ENCODE results near the gene DNAJC27.

The DNAJC27 gene

GRCh38 chr2:24926220-24926601 lies 45.5 kb downstream of the DNAJC27 start:
- no peaks in the 10 kb centered on the region for H3K36me3 ChIP-seq

GRCh38 chr2:24925815-24926214 lies 45.9 kb downstream of the DNAJC27 start:
- TF ChIP-seq CTCF (IDR thresholded peaks at IDR 0.05), result no peak
- Histone ChIP-seq H3K9me3 (no peaks in the 10 kb centered on the region), H3K4me3 (ENCODE audit: low read depth in 1 of 2, low read length in 1 of 2) (no peak overlapping the region)

More at GRCh38 chr2:24926220-24926601, 45.5 kb downstream of the DNAJC27 start:
- Histone ChIP-seq H3K4me3 (ENCODE audit: low read depth in 1 of 2, low read length in 1 of 2) (peak overlapping the region in 1 of 2 experiments; percentile 30), H3K9me3 (no peaks in the 10 kb centered on the region), H3K27me3 (peaks cover 46% of the 10 kb centered on the region), H3K4me1 (ENCODE audit: control insufficient read depth in 1 of 2, insufficient read depth in 1 of 2, low read depth in 1 of 2, low read length in 1 of 2) (peaks cover 12 to 13% of the 10 kb centered on the region in 2 experiments), H3K27ac (no peak overlapping the region)
- no peak for TF ChIP-seq CTCF (IDR thresholded peaks at IDR 0.05)

GRCh38 chr2:24924732-24925131 lies 47.0 kb downstream of the DNAJC27 start:
- Histone ChIP-seq H3K9me3 (no peaks in the 10 kb centered on the region), H3K36me3 (no peaks in the 10 kb centered on the region), H3K4me1 (ENCODE audit: control insufficient read depth in 1 of 2, insufficient read depth in 1 of 2, low read depth in 1 of 2, low read length in 1 of 2) (peaks cover 19 to 22% of the 10 kb centered on the region in 2 experiments), H3K27me3 (peaks cover 57% of the 10 kb centered on the region), H3K27ac (no peak overlapping the region), H3K4me3 (ENCODE audit: low read depth in 1 of 2, low read length in 1 of 2) (no peak overlapping the region)
- no peak for TF ChIP-seq CTCF (IDR thresholded peaks at IDR 0.05)

More at GRCh38 chr2:24925815-24926214, 45.9 kb downstream of the DNAJC27 start:
- Histone ChIP-seq H3K27me3 (peaks cover 50% of the 10 kb centered on the region), H3K27ac (no peak overlapping the region), H3K4me1 (ENCODE audit: control insufficient read depth in 1 of 2, insufficient read depth in 1 of 2, low read depth in 1 of 2, low read length in 1 of 2) (peaks cover 16% of the 10 kb centered on the region in 2 experiments), H3K36me3 (no peaks in the 10 kb centered on the region)

- H3K4me1 ChIP-seq (ENCODE audit: control insufficient read depth in 1 of 2, insufficient read depth in 1 of 2, low read depth in 1 of 2, low read length in 1 of 2), result peaks cover 21 to 24% of the 10 kb centered on the region in 2 experiments
- H3K36me3 ChIP-seq, result no peaks in the 10 kb centered on the region
- peaks cover 61% of the 10 kb centered on the region for H3K27me3 ChIP-seq
- no peaks in the 10 kb centered on the region for H3K9me3 ChIP-seq
- H3K4me3 ChIP-seq (ENCODE audit: low read depth in 1 of 2, low read length in 1 of 2), result no peak overlapping the region
- no peak for TF ChIP-seq CTCF (IDR thresholded peaks at IDR 0.05)
- H3K27ac ChIP-seq, result no peak overlapping the region
Observed at GRCh38 chr2:24924266-24924665, 47.5 kb downstream of the DNAJC27 start.

GRCh38 chr2:24923106-24923505 lies 48.6 kb downstream of the DNAJC27 start:
- H3K4me3 ChIP-seq (ENCODE audit: low read depth in 1 of 2, low read length in 1 of 2), result no peak overlapping the region
- H3K36me3 ChIP-seq, result no peaks in the 10 kb centered on the region
- peaks cover 73% of the 10 kb centered on the region for H3K27me3 ChIP-seq
- no peaks in the 10 kb centered on the region for H3K9me3 ChIP-seq
- H3K27ac ChIP-seq, result no peak overlapping the region
- TF ChIP-seq CTCF (IDR thresholded peaks at IDR 0.05), result no peak
- peaks cover 23 to 28% of the 10 kb centered on the region in 2 experiments for H3K4me1 ChIP-seq (ENCODE audit: control insufficient read depth in 1 of 2, insufficient read depth in 1 of 2, low read depth in 1 of 2, low read length in 1 of 2)

- H3K27ac ChIP-seq, result no peak overlapping the region
- no peaks in the 10 kb centered on the region for H3K9me3 ChIP-seq
- H3K4me3 ChIP-seq (ENCODE audit: low read depth in 1 of 2, low read length in 1 of 2), result no peak overlapping the region
- no peaks in the 10 kb centered on the region for H3K36me3 ChIP-seq
- peaks cover 23 to 28% of the 10 kb centered on the region in 2 experiments for H3K4me1 ChIP-seq (ENCODE audit: control insufficient read depth in 1 of 2, insufficient read depth in 1 of 2, low read depth in 1 of 2, low read length in 1 of 2)
- no peak for TF ChIP-seq CTCF (IDR thresholded peaks at IDR 0.05)
- peaks cover 79% of the 10 kb centered on the region for H3K27me3 ChIP-seq
Observed at GRCh38 chr2:24922556-24922955, 49.2 kb downstream of the DNAJC27 start.
